Measurements from ENCODE around the gene ERC1.

GRCh38 chr12:1132311-1132710 is 141.3 kb downstream of the ERC1 start:
- TF ChIP-seq CTCF (IDR thresholded peaks at IDR 0.05) (no peak), POLR2A (IDR thresholded peaks at IDR 0.05) (no peak)
